Ishikawa (cell line): ENCODE data around the gene GIGYF1.

Experiments
- CEBPB ChIP-seq: IDR thresholded peaks from 2 replicates; pipeline ENCODE4 v1.6.1; 2012
- CREB1 ChIP-seq: IDR thresholded peaks from 2 replicates; pipeline ENCODE4 v1.6.1; 2012; ENCODE audit warnings: low read depth
- EP300 ChIP-seq: IDR thresholded peaks from 2 replicates; pipeline ENCODE4 v1.6.1; 2012; ENCODE audit warnings: borderline replicate concordance
- NFIC ChIP-seq: IDR thresholded peaks from 2 replicates; pipeline ENCODE4 v1.6.1; 2012
- RAD21 ChIP-seq: IDR thresholded peaks from 2 replicates; pipeline ENCODE4 v1.6.1; 2012; ENCODE audit warnings: low read depth
- TAF1 ChIP-seq: IDR thresholded peaks from 2 replicates; pipeline ENCODE4 v1.6.1; 2012; ENCODE audit warnings: low read depth, mild to moderate bottlenecking
- TCF12 ChIP-seq: IDR thresholded peaks from 2 replicates; pipeline ENCODE4 v1.6.1; 2012; ENCODE audit warnings: low read depth
- TEAD4 ChIP-seq: IDR thresholded peaks from 2 replicates; pipeline ENCODE4 v1.6.1; 2012
- YY1 ChIP-seq: IDR thresholded peaks from 2 replicates; pipeline ENCODE4 v1.6.1; 2012; ENCODE audit warnings: low read depth
- ZBTB7A ChIP-seq: IDR thresholded peaks from 2 replicates; pipeline ENCODE4 v1.6.1; 2012; ENCODE audit warnings: low read depth
- TF ChIP-seq, protein P1 (sequence below): IDR thresholded peaks from 2 replicates; pipeline ENCODE4 v1.6.1; 2012
- TF ChIP-seq, protein P2 (sequence below): IDR thresholded peaks from 2 replicates; pipeline ENCODE4 v1.6.1; 2012
- TF ChIP-seq, protein P3 (sequence below): IDR thresholded peaks from 2 replicates; pipeline ENCODE4 v1.6.1; 2012; ENCODE audit warnings: low read depth, mild to moderate bottlenecking

DNA sequence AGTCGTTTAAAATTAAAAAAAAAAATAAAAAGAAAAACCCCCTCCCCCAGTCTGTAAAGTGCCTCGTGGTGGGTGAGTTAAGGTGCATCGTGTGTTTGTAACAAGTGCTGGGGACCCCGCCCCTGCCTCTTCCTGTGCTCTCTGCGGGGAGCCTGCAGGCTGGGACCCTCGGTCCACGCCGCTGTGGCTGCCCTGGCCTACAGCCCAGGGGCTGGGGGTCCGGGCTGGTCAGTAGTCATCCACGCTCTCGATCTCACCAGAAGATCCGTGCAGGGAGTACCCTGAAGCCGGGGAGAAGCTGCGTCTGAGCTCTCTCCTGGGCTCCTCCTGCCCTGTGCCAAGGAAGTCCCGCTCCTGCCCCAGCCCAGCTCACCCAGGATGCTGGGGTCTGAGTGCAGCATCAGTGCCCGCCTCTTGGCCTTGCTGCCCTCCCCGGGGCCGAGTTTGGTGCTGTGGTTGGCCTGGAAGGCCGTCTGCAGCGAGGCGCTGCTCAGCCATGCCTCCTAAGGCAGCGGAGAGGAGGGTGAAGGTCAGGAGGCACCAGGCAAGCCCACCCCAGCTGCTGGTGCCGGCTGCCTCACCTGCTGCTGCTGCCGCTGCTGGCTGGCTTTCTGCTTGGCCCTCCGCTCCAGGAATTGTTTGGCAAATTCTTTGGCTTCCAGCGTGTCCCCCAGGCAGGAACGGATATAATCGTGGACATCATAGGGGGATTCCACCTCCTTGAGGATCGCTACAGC lies 12.4 kb downstream of the GIGYF1 start:
- no peak for TF ChIP-seq TAF1
- TF ChIP-seq CEBPB = no peak
- TF ChIP-seq, protein P1, sequence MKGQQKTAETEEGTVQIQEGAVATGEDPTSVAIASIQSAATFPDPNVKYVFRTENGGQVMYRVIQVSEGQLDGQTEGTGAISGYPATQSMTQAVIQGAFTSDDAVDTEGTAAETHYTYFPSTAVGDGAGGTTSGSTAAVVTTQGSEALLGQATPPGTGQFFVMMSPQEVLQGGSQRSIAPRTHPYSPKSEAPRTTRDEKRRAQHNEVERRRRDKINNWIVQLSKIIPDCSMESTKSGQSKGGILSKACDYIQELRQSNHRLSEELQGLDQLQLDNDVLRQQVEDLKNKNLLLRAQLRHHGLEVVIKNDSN = no peak
- TF ChIP-seq CREB1 = no peak
- TF ChIP-seq, protein P2, sequence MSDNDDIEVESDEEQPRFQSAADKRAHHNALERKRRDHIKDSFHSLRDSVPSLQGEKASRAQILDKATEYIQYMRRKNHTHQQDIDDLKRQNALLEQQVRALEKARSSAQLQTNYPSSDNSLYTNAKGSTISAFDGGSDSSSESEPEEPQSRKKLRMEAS = no peak
- TF ChIP-seq, protein P3, sequence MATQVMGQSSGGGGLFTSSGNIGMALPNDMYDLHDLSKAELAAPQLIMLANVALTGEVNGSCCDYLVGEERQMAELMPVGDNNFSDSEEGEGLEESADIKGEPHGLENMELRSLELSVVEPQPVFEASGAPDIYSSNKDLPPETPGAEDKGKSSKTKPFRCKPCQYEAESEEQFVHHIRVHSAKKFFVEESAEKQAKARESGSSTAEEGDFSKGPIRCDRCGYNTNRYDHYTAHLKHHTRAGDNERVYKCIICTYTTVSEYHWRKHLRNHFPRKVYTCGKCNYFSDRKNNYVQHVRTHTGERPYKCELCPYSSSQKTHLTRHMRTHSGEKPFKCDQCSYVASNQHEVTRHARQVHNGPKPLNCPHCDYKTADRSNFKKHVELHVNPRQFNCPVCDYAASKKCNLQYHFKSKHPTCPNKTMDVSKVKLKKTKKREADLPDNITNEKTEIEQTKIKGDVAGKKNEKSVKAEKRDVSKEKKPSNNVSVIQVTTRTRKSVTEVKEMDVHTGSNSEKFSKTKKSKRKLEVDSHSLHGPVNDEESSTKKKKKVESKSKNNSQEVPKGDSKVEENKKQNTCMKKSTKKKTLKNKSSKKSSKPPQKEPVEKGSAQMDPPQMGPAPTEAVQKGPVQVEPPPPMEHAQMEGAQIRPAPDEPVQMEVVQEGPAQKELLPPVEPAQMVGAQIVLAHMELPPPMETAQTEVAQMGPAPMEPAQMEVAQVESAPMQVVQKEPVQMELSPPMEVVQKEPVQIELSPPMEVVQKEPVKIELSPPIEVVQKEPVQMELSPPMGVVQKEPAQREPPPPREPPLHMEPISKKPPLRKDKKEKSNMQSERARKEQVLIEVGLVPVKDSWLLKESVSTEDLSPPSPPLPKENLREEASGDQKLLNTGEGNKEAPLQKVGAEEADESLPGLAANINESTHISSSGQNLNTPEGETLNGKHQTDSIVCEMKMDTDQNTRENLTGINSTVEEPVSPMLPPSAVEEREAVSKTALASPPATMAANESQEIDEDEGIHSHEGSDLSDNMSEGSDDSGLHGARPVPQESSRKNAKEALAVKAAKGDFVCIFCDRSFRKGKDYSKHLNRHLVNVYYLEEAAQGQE = no peak
- no peak for TF ChIP-seq YY1
- TF ChIP-seq NFIC = no peak
- no peak for TF ChIP-seq RAD21
- no peak for TF ChIP-seq TCF12
- TF ChIP-seq EP300 = no peak
- TF ChIP-seq ZBTB7A = no peak
- no peak for TF ChIP-seq TEAD4
